ENCODE measurements around the gene ACER2. TPM values are rescaled to one million over a fixed set of nuclear protein-coding genes. Genes with fewer than 3 reads are reported as not detected.
"Not testable (repeated sequence)": the region's sequence is repeated elsewhere in the genome, so short reads cannot be mapped to it uniquely, and the experiment has no call there.

ACER2 gene
- total RNA-seq, 4 donors from 2014 or later = 1.8 to 4.1 (median 2.6) TPM

DNA sequence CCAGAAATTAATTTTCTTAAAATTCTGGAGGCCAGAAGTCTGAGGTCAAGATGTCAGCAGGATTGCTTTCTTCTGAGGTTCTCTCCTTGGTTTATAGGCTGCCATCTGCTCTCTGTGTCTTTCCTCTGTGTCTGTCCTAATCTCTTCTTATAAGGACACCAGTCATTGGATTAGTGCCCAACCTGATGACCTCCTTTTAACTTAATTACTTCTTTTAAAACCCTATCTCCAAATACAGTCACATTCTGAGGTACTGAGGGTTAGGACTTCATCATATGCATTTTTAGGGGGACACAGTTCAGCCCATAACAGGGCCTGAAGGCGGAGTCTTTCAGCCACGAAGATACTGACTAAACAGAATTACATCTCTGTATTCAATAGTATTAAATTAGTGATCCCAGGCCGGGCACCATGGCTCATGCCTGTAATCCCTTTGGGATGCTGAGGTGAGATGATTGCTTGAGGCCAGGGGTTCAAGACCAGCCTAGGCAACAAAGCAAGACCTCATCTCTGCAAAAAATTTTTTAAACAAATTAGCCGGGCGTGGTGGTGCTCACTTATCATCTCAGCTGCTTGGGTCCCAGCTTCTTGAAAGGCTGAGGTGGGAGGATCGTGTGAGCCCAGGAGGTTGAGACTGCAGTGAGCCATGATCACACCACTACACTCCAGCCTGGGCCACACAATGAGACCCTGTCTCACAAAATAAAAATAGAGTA lies 22.9 kb upstream of the ACER2 start:
- DNase-seq (ENCODE audit: extremely low spot score) = no peak
- H3K9me3 ChIP-seq = no peaks in the 10 kb centered on the region
- H3K4me1 ChIP-seq = peaks cover 0 to 2% (median 1%) of the 10 kb centered on the region in 4 donors
- no peak for TF ChIP-seq EP300 (IDR thresholded peaks at IDR 0.05)
- TF ChIP-seq POLR2A (IDR thresholded peaks at IDR 0.05; ENCODE audit: low read depth) = no peak
- TF ChIP-seq POLR2AphosphoS5 (IDR thresholded peaks at IDR 0.05) = no peak
- no peak for TF ChIP-seq CTCF (IDR thresholded peaks at IDR 0.05)
- H3K27me3 ChIP-seq = no peaks in the 10 kb centered on the region
- H3K36me3 ChIP-seq = no peaks in the 10 kb centered on the region
- H3K4me3 ChIP-seq = no peak overlapping the region
- intact Hi-C loops (cut with DNase I) = no loop called here
- H3K27ac ChIP-seq (replicated peaks in 1 of 4) = no peak overlapping the region
- 92% methylated on average over 6 of the region's 6 CpGs for WGBS

- no peak for DNase-seq (ENCODE audit: extremely low spot score)
- no peaks in the 10 kb centered on the region for H3K36me3 ChIP-seq
These were observed 22.2 kb upstream of the ACER2 start for GRCh38 chr9:19386502-19387044.

GRCh38 chr9:19387317-19387716 lies 21.5 kb upstream of the ACER2 start:
- Histone ChIP-seq H3K9me3 (no peaks in the 10 kb centered on the region), H3K4me1 (no peaks in the 10 kb centered on the region), H3K4me3 (no peak overlapping the region), H3K27ac (replicated peaks in 1 of 4) (no peak overlapping the region), H3K27me3 (no peaks in the 10 kb centered on the region), H3K36me3 (no peaks in the 10 kb centered on the region)
- DNase-seq (ENCODE audit: extremely low spot score) = no peak
- intact Hi-C loops (cut with DNase I) = no loop called here
- TF ChIP-seq CTCF (IDR thresholded peaks at IDR 0.05) = no peak
- no peak for TF ChIP-seq EP300 (IDR thresholded peaks at IDR 0.05)
- TF ChIP-seq POLR2AphosphoS5 (IDR thresholded peaks at IDR 0.05) = no peak
- TF ChIP-seq POLR2A (IDR thresholded peaks at IDR 0.05; ENCODE audit: low read depth) = no peak
- WGBS = 58% methylated on average over 2 of the region's 2 CpGs

More at GRCh38 chr9:19386502-19387044, 22.2 kb upstream of the ACER2 start:
- no peak for TF ChIP-seq POLR2AphosphoS5 (IDR thresholded peaks at IDR 0.05)
- TF ChIP-seq EP300 (IDR thresholded peaks at IDR 0.05) = no peak
- TF ChIP-seq CTCF (IDR thresholded peaks at IDR 0.05) = no peak
- TF ChIP-seq POLR2A (IDR thresholded peaks at IDR 0.05; ENCODE audit: low read depth) = no peak
- 54% methylated on average over 2 of the region's 2 CpGs for WGBS
- intact Hi-C loops (cut with DNase I) = no loop called here
- H3K27ac ChIP-seq (replicated peaks in 1 of 4) = no peak overlapping the region
- no peaks in the 10 kb centered on the region for H3K4me1 ChIP-seq
- no peaks in the 10 kb centered on the region for H3K27me3 ChIP-seq
- no peak overlapping the region for H3K4me3 ChIP-seq
- no peaks in the 10 kb centered on the region for H3K9me3 ChIP-seq

DNA sequence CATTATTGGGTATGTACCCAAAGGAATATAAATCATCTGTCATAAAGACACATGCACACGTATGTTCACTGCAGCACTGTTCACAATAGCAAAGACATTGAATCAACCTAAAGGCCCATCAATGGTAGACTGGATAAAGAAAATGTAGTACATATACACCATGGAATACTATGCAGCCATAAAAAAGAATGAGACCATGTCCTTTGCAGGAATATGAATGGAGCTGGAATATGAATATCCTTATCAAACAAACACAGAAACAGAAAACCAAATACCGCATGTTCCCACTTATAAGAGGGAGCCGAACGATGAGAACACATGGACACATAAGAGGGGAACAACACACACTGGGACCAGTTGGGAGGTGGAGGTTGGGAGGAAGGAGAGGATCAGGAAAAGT lies 19.3 kb upstream of the ACER2 start:
- H3K4me1 ChIP-seq; H3K27me3 ChIP-seq; H3K27ac ChIP-seq (replicated peaks in 1 of 4); H3K9me3 ChIP-seq; intact Hi-C loops (cut with DNase I); H3K36me3 ChIP-seq; H3K4me3 ChIP-seq; DNase-seq (ENCODE audit: extremely low spot score): not testable (repeated sequence)
- WGBS = 96% methylated on average over 4 of the region's 4 CpGs

DNA sequence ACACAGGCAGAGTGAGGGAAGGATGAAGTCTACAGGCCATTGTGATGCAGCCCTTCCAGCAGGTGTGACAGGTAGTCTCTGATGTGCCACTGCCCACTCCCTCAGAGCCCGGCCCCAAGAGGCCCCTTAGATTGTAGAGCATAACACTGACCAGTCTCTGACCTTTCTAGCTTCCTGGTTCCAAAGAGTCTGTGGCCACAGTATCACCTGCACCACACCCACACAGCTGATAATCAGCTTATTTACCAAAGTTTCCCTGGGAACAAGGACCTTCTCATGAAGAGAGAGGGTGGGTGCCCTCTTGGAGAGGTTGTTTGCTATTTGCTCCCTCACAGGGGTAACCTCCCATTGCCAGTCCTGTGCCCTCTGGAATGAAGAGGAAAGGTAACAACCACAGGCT lies 11.0 kb upstream of the ACER2 start:
- no peaks in the 10 kb centered on the region for H3K27me3 ChIP-seq
- no peaks in the 10 kb centered on the region for H3K4me1 ChIP-seq
- WGBS = 75% methylated on average over 1 of the region's 1 CpG
- H3K9me3 ChIP-seq = no peaks in the 10 kb centered on the region
- no peak overlapping the region for H3K27ac ChIP-seq (replicated peaks in 1 of 4)
- DNase-seq (ENCODE audit: extremely low spot score) = no peak
- H3K36me3 ChIP-seq = no peaks in the 10 kb centered on the region
- intact Hi-C loops (cut with DNase I) = no loop called here
- no peak for TF ChIP-seq POLR2A (IDR thresholded peaks at IDR 0.05; ENCODE audit: low read depth)
- no peak for TF ChIP-seq EP300 (IDR thresholded peaks at IDR 0.05)
- no peak for TF ChIP-seq POLR2AphosphoS5 (IDR thresholded peaks at IDR 0.05)
- no peak for TF ChIP-seq CTCF (IDR thresholded peaks at IDR 0.05)
- H3K4me3 ChIP-seq = no peak overlapping the region

GRCh38 chr9:19403231-19403630 lies 5.6 kb upstream of the ACER2 start:
- DNase-seq (ENCODE audit: extremely low spot score); H3K27me3 ChIP-seq; H3K4me3 ChIP-seq; intact Hi-C loops (cut with DNase I); H3K36me3 ChIP-seq; H3K27ac ChIP-seq (replicated peaks in 1 of 4); H3K4me1 ChIP-seq: not testable (repeated sequence)
- H3K9me3 ChIP-seq = peaks cover 0 to 10% (median 0%) of the 10 kb centered on the region in 4 donors
- 91% methylated on average over 4 of the region's 4 CpGs for WGBS

Measured in esophagus muscularis mucosa (tissue), 4 donors.